IPS-15b (cell line): ENCODE measurements around the gene CD244.

Source experiments
- H3K27me3 ChIP-seq: one replicate; pipeline ENCODE4 v1.6.1; 2013; ENCODE audit warnings: low read length; ENCODE audit not compliant: control insufficient read depth, insufficient read depth
- H3K36me3 ChIP-seq: one replicate; pipeline ENCODE4 v1.6.1; 2013; ENCODE audit warnings: low read length; ENCODE audit not compliant: control insufficient read depth, insufficient read depth
- H3K4me1 ChIP-seq: one replicate; pipeline ENCODE4 v1.6.1; 2013; ENCODE audit warnings: mild to moderate bottlenecking, low read length; ENCODE audit not compliant: control insufficient read depth, insufficient read depth
- H3K4me3 ChIP-seq: one replicate; pipeline ENCODE4 v1.5.1; 2013; ENCODE audit warnings: low read depth, low read length
- H3K9ac ChIP-seq: one replicate; pipeline ENCODE4 v1.6.1; 2013; ENCODE audit warnings: low read depth, mild to moderate bottlenecking, low read length
- H3K9me3 ChIP-seq: one replicate; pipeline ENCODE4 v1.6.1; 2013; ENCODE audit warnings: mild to moderate bottlenecking, low read length; ENCODE audit not compliant: control insufficient read depth, insufficient read depth

Gene CD244

DNA sequence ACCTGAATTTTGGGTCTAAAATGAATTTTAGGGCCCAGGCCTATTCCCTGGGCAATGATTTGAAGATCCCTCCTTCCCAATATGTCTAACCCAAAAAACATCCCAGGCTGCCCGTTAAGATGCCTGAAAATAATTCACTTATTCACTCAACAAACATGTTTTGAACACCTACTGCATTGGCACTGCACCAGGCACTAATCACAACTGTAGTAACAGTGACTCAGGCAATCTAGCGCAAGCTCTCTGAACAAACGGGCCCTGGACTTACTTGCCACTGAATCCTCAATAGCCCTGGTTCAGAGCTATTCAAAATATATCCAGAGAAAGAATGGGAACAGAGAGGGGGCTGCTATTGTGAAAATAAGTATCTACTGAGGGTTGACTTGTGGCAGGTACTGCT, 4.2 kb downstream of the CD244 start:
- Histone ChIP-seq H3K27me3 (no peaks in the 10 kb centered on the region), H3K9ac (no peak overlapping the region), H3K4me3 (no peak overlapping the region), H3K4me1 (no peaks in the 10 kb centered on the region), H3K9me3 (no peaks in the 10 kb centered on the region), H3K36me3 (no peaks in the 10 kb centered on the region)

GRCh38 chr1:160858097-160858496, 4.6 kb downstream of the CD244 start:
- Histone ChIP-seq H3K9ac (no peak overlapping the region), H3K9me3 (no peaks in the 10 kb centered on the region), H3K36me3 (no peaks in the 10 kb centered on the region), H3K4me1 (no peaks in the 10 kb centered on the region), H3K27me3 (no peaks in the 10 kb centered on the region), H3K4me3 (no peak overlapping the region)

DNA sequence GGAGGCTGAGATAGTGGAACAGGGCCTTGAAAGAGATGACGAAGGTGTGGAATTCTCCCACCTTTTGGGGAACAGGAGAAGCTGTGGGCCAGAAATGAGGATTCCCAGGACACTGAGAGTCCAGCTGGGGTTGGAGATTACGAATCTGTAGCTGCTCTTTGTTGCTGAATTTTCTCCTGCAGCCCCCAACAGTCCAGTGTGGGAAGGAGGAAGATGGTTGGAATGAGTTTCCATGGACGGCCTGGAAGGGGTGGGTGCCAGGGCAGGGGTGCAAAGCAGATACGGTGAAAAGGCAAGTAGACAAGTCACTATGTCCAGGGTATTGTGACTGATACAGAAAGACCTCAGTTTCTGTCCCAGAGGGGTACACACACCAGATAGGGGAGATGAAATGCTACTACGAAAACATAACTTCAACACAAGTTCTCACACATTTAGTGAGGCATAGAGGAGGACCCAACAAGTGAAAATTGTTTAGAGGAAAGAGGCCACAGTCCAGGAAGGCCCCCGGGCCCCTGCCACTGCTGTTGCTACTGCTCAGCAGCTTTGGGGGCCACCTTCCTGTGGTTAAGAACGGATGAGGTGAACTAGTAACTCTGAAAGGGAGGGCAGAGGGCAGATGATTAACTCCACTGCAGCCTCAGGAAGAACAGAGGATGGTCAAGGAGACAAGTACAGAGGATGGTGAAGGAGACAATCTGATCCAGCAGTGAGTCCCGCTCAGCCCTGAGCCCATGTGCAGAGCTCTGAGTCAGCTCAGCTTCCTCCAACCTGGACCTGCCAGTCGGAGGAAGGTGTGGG, 7.3 kb downstream of the CD244 start:
- H3K36me3 ChIP-seq: no peaks in the 10 kb centered on the region
- no peaks in the 10 kb centered on the region for H3K4me1 ChIP-seq
- H3K27me3 ChIP-seq: no peaks in the 10 kb centered on the region
- H3K9me3 ChIP-seq: no peaks in the 10 kb centered on the region
- H3K9ac ChIP-seq: no peak overlapping the region
- no peak overlapping the region for H3K4me3 ChIP-seq

DNA sequence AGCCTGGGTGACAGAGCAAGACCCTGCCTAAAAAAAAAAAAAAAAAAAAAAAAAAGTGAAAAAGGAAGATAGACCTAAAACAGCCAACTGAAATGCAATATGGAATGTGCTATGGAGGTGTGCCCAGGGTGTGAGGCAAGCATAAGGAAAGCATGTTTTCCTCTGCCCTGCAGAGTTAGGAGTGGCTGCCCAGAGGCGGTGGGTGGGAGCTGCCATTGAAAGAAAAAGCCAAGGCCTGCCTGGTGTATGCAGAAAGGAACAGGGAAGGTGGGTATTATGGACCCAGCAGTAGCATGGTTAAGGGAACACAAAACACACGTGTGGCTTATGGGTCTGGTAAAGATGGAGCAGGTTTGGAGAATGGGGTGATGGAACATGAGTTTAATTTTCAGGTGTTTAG, 8.9 kb downstream of the CD244 start:
- Histone ChIP-seq H3K36me3 (no peaks in the 10 kb centered on the region), H3K4me1 (no peaks in the 10 kb centered on the region), H3K9ac (no peak overlapping the region), H3K27me3 (no peaks in the 10 kb centered on the region), H3K4me3 (no peak overlapping the region), H3K9me3 (no peaks in the 10 kb centered on the region)

GRCh38 chr1:160853014-160853413, 9.7 kb downstream of the CD244 start:
- H3K9me3 ChIP-seq: no peaks in the 10 kb centered on the region
- no peaks in the 10 kb centered on the region for H3K27me3 ChIP-seq
- no peaks in the 10 kb centered on the region for H3K4me1 ChIP-seq
- H3K36me3 ChIP-seq: no peaks in the 10 kb centered on the region
- H3K4me3 ChIP-seq: no peak overlapping the region
- H3K9ac ChIP-seq: no peak overlapping the region

- H3K27me3 ChIP-seq: no peaks in the 10 kb centered on the region
- H3K9me3 ChIP-seq: no peaks in the 10 kb centered on the region
Observed at GRCh38 chr1:160850993-160851392, 11.7 kb downstream of the CD244 start.

DNA sequence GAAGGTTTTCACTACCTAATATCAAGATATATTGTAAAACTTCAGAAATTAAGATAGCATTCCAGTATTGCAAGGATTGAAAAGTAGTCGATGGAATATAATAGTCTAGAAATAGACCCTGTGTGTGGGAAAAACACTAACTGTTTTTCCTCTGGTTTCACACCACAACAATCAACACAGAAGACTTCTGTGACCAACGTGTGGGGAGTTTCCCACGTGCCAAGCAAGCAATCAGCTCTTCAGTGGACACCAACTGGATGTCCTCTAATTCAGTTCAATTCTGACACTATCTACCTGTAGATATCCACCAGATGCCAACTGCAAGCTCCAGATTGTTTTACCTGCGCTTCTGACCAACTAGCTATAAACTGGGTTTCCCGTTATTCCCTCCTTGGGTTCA, 12.1 kb downstream of the CD244 start:
- Histone ChIP-seq H3K9ac (no peak overlapping the region), H3K27me3 (no peaks in the 10 kb centered on the region), H3K36me3 (no peaks in the 10 kb centered on the region), H3K4me3 (no peak overlapping the region), H3K4me1 (no peaks in the 10 kb centered on the region), H3K9me3 (no peaks in the 10 kb centered on the region)

More at GRCh38 chr1:160850993-160851392, 11.7 kb downstream of the CD244 start:
- no peak overlapping the region for H3K4me3 ChIP-seq
- H3K36me3 ChIP-seq: no peaks in the 10 kb centered on the region
- no peak overlapping the region for H3K9ac ChIP-seq
- H3K4me1 ChIP-seq: no peaks in the 10 kb centered on the region

- no peaks in the 10 kb centered on the region for H3K27me3 ChIP-seq
- H3K4me3 ChIP-seq: no peak overlapping the region
- no peak overlapping the region for H3K9ac ChIP-seq
- no peaks in the 10 kb centered on the region for H3K36me3 ChIP-seq
- no peaks in the 10 kb centered on the region for H3K4me1 ChIP-seq
- H3K9me3 ChIP-seq: no peaks in the 10 kb centered on the region
Observed at GRCh38 chr1:160846281-160846680, 16.4 kb downstream of the CD244 start.

DNA sequence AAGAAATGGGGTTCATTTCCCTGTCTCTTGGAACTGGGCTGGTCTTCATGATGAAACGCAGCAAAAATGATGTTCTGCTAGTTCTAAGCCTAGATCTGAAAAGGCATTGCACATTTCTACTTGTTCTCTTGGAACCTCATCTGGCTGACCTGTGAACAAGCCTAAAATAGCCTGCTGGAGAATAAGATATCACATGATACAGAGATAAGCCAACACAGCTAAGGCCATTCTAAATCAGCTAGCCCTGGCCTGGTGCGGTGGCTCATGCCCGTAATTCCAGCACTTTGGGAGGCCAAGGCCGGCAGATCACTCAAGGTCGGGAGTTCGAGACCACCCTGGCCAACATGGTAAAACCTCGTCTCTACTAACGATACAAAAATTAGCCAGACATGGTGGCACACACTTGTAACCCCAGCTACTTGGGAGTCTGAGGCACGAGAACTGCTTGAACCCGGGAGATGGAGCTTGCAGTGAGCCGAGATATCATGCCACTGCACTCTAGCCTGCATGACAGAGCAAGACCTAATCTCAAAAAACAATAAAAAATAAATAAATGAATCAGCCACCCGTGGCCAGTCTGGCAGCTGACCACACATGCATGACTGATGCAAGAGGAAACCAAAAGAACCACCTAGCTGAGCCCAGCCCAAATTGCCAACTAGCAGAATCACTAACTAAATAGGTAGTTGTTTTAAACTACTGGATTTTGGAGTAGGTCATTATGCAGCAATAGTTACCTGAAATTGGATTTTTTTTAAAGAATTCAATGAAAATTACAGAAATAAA, 18.0 kb downstream of the CD244 start:
- H3K4me3 ChIP-seq: no peak overlapping the region
- H3K4me1 ChIP-seq: no peaks in the 10 kb centered on the region
- no peak overlapping the region for H3K9ac ChIP-seq
- H3K36me3 ChIP-seq: no peaks in the 10 kb centered on the region
- H3K27me3 ChIP-seq: no peaks in the 10 kb centered on the region
- H3K9me3 ChIP-seq: no peaks in the 10 kb centered on the region

DNA sequence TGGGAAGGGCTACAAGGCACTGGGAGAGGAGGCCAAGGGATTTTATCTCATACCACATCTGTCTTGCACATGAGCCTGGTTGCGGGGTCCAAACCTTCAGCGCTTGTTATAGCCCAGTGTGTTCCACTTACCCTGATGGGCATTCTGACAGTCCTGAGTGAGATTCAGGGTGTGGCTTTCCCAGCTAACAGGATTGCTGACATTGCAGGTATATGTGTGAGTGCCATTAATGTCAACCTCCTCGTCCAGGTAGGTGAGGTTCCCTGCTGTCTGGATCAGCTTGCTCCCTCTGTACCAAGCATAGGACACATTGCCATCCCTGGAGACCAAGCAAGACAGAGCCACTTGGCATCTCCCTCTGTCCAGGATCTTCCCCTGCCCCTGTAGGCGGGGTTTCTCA, 21.6 kb downstream of the CD244 start:
- Histone ChIP-seq H3K4me1 (no peaks in the 10 kb centered on the region), H3K9ac (no peak overlapping the region), H3K4me3 (no peak overlapping the region), H3K27me3 (no peaks in the 10 kb centered on the region), H3K36me3 (no peaks in the 10 kb centered on the region), H3K9me3 (no peaks in the 10 kb centered on the region)

- no peaks in the 10 kb centered on the region for H3K36me3 ChIP-seq
- H3K4me1 ChIP-seq: no peaks in the 10 kb centered on the region
Observed at GRCh38 chr1:160839746-160840145, 22.9 kb downstream of the CD244 start.

DNA sequence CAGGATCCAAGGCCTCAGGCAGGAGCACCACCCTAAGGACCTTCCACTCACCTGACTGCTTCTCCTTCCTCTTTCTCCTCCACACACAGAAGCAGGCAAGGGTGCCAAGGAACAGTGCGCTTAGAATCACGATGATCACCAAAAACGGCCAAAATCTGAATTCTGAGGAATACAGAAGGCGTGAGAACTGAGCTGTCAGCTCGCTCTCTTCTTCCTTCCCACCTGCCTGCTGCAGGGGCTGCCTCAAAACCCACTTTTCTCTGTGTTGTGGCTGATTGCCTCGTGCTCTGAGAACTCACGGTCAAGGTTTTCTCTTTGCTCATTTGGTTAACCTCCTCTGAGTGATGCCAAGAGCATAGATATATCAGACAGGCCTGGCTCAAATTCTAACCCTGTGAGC, 23.8 kb downstream of the CD244 start:
- Histone ChIP-seq H3K4me1 (no peaks in the 10 kb centered on the region), H3K9ac (no peak overlapping the region), H3K27me3 (no peaks in the 10 kb centered on the region), H3K36me3 (no peaks in the 10 kb centered on the region), H3K4me3 (no peak overlapping the region), H3K9me3 (no peaks in the 10 kb centered on the region)

More at GRCh38 chr1:160839746-160840145, 22.9 kb downstream of the CD244 start:
- no peak overlapping the region for H3K4me3 ChIP-seq
- no peak overlapping the region for H3K9ac ChIP-seq
- H3K9me3 ChIP-seq: no peaks in the 10 kb centered on the region
- H3K27me3 ChIP-seq: no peaks in the 10 kb centered on the region
